Activated naive CD4-positive, alpha-beta T cell treated with anti-CD3 and anti-CD28 coated beads, Interleukin-2, amount 10 ng/mL, durations not matched to agents 7 days and 5 days (primary cell): ENCODE measurements around the gene ZEB2.

Experiments
- CTCF ChIA-PET: fragments of 350-600 bp; sonication (Branson Sonifier 250); formaldehyde crosslinking; loops from one replicate; lab custom pipeline; 2021; ENCODE audit warnings: antibody characterized with exemption; lab: Charles Lee
- DNase-seq: peaks from one replicate; pipeline ENCODE4 v3.0.0-alpha.2; 2020
- H3K27ac Mint-ChIP-seq: one replicate; pipeline ENCODE4 v1.8.0; 2021; ENCODE audit warnings: mild to moderate bottlenecking, moderate library complexity, mixed read lengths
- H3K27me3 Mint-ChIP-seq: one replicate; pipeline ENCODE4 v1.8.0; 2021; ENCODE audit warnings: mild to moderate bottlenecking, mixed read lengths
- H3K36me3 Mint-ChIP-seq: one replicate; pipeline ENCODE4 v1.8.0; 2021; ENCODE audit warnings: mixed read lengths
- H3K4me1 Mint-ChIP-seq: one replicate; pipeline ENCODE4 v1.8.0; 2021; ENCODE audit warnings: mixed read lengths
- H3K4me3 Mint-ChIP-seq: one replicate; pipeline ENCODE4 v1.8.0; 2021; ENCODE audit warnings: mild to moderate bottlenecking, moderate library complexity, mixed read lengths
- H3K9me3 Mint-ChIP-seq: one replicate; pipeline ENCODE4 v1.8.0; 2021; ENCODE audit warnings: mixed read lengths

The ZEB2 gene

DNA sequence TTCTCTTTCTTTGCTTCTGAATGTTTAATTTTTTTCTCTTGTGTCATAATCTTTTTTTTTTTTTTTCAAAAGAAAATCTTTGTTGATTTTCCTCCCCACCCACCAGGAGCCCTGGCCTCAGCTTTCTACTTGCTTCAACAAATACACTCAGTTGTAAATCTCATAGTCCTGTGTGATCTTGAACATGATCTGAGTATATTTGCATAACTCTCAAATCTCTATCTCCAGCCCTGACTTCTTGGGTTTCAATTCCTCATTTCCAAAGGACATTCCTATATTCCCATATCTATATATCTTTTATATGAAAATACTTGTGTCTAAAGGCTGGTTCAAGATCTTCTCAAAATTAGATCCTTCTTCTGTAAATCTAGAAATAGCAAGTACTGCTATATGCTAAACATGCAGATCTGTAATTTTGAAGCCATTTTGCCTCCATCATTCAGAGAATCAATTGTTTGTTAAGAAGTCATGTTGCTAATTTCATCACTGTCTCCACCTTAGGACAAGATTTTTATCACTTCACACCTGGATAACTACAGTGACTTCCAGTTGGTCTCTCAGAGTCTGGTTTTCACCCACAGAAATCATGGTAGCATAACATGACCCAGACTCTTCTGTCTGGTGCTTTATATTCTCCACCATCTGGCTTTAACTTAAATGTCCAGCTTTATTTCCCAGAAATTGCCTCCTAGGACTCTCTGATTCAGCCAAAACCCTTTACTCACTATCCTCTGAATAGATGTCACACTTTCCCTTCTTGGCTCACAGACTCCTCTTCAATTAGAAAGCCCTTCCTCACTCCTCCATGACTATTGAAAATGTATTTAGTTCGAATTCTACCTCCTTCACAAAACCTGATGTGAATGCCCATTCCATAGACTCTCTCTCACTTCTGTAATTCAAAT is 98.1 kb downstream of the ZEB2 start:
- Mint-ChIP-seq H3K27me3 (peaks cover 5% of the 10 kb centered on the region), H3K4me1 (no peaks in the 10 kb centered on the region), H3K27ac (no peak overlapping the region), H3K36me3 (no peaks in the 10 kb centered on the region), H3K9me3 (peaks cover 3% of the 10 kb centered on the region), H3K4me3 (no peak overlapping the region)
- DNase-seq, result no peak
- CTCF ChIA-PET, result no interaction called here

DNA sequence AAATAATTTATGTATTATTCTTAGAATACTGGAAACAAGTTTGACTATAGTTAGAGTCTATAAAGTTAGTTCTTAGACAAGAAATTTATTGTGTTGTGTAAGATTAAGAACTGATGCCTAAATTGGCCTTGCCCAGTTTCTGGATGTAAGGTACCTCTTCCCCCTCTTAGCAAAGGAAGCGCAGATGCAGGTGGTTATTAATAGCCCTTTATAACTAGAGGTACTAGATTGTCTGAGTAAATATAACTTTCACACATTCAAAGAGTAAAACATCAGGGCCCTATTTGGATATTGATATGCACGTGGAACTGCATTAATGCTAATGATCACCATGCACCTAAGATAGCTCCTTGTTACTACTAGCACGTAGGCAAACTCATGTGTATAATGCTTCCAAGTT is 100.7 kb downstream of the ZEB2 start:
- no peak overlapping the region for H3K27ac Mint-ChIP-seq
- H3K27me3 Mint-ChIP-seq, result peaks cover 5% of the 10 kb centered on the region
- peaks cover 3% of the 10 kb centered on the region for H3K9me3 Mint-ChIP-seq
- no peaks in the 10 kb centered on the region for H3K36me3 Mint-ChIP-seq
- no peaks in the 10 kb centered on the region for H3K4me1 Mint-ChIP-seq
- DNase-seq, result no peak
- no peak overlapping the region for H3K4me3 Mint-ChIP-seq
- CTCF ChIA-PET, result no interaction called here

DNA sequence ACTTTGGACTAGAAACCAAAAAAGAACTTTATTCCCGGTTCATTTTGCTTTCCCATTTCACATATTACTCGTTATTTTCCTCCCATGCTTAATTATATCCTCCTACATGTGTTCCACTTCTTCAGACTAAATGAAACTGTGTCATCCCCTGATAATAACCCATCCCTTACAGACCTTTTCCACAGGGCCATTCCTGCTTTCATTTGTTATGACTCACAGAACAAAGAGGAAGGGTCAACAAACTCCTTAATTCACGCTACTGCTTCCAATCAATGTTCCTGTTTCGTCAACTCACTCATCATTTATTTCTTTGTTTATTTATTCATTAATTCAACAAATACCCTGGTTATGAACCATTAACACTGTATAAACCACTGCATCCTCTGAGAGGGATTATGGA is 104.5 kb downstream of the ZEB2 start:
- H3K27me3 Mint-ChIP-seq, result peaks cover under 1% of the 10 kb centered on the region
- no peaks in the 10 kb centered on the region for H3K36me3 Mint-ChIP-seq
- CTCF ChIA-PET, result no interaction called here
- H3K27ac Mint-ChIP-seq, result no peak overlapping the region
- H3K4me3 Mint-ChIP-seq, result no peak overlapping the region
- DNase-seq, result no peak
- H3K4me1 Mint-ChIP-seq, result no peaks in the 10 kb centered on the region
- peaks cover 3% of the 10 kb centered on the region for H3K9me3 Mint-ChIP-seq

DNA sequence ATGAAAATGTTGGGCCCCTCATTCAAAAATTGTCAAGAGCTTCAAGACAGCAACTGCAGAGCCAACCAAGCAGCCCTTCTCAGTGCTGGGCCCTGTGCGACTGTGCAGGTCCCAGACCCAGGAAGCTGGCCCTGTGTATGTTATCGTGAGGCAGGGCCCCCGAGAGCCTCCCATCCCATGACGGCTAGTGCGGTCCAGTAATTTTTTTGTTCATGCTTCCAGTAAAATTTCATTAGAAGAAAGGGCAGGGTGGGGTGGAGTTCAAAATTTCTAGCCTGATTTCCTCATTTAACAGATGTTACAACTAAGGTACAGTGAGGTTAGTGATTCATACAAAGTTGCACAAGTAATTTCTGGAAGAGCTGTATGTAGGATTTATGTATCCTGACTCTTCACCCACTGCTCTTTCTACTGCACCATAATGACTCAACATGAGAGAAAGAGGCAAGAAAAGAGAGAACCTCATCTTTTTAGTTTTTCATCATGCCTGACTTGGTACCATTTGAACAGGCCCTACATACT is 105.5 kb downstream of the ZEB2 start:
- Mint-ChIP-seq H3K27me3 (no peaks in the 10 kb centered on the region), H3K27ac (no peak overlapping the region), H3K36me3 (no peaks in the 10 kb centered on the region), H3K9me3 (peaks cover 3% of the 10 kb centered on the region), H3K4me3 (no peak overlapping the region), H3K4me1 (no peaks in the 10 kb centered on the region)
- DNase-seq, result no peak
- CTCF ChIA-PET, result no interaction called here

DNA sequence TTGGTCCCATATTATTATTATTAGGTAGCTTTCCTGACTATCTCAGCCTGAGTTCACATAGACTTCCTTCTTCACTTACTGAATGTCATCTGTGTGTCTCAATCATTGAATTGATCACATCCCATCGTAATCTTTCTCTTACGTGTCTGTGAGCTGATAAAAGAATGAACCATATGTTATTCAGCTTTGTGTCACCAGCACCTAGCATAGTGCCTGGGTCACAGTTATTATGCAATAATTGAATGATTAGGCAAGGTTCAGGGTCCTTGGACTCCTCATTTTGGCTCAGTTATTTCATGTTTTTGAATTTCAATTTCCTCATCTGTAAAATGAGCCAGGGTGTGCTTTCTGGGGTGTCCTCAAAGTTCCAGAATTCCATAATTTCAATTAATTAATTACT is 107.2 kb downstream of the ZEB2 start:
- H3K36me3 Mint-ChIP-seq, result no peaks in the 10 kb centered on the region
- H3K4me3 Mint-ChIP-seq, result no peak overlapping the region
- no peak overlapping the region for H3K27ac Mint-ChIP-seq
- CTCF ChIA-PET, result no interaction called here
- no peaks in the 10 kb centered on the region for H3K4me1 Mint-ChIP-seq
- H3K27me3 Mint-ChIP-seq, result no peaks in the 10 kb centered on the region
- no peak for DNase-seq
- peaks cover 3% of the 10 kb centered on the region for H3K9me3 Mint-ChIP-seq

DNA sequence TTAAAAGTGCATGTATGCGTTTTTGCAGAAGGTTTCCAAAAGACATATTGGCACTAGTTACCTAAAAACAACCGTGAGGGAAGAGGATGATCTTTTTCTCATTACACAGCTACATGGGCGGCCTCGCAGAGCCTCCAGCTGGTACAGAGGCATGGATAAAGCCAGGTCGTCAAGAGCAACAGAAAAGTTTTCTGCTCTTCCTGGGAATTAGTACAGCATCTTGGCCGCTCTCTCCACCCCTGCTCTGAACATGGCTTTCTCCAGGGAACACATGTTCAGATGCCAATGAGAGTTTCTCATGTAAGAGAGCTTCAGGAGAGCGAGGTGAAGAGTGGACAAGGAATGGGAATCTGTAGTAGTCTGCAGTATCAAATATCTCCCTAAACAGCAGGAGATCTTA is 108.4 kb downstream of the ZEB2 start:
- DNase-seq, result no peak
- Mint-ChIP-seq H3K27ac (no peak overlapping the region), H3K9me3 (no peaks in the 10 kb centered on the region), H3K4me1 (no peaks in the 10 kb centered on the region), H3K27me3 (peaks cover under 1% of the 10 kb centered on the region), H3K36me3 (no peaks in the 10 kb centered on the region), H3K4me3 (no peak overlapping the region)
- CTCF ChIA-PET, result no interaction called here

DNA sequence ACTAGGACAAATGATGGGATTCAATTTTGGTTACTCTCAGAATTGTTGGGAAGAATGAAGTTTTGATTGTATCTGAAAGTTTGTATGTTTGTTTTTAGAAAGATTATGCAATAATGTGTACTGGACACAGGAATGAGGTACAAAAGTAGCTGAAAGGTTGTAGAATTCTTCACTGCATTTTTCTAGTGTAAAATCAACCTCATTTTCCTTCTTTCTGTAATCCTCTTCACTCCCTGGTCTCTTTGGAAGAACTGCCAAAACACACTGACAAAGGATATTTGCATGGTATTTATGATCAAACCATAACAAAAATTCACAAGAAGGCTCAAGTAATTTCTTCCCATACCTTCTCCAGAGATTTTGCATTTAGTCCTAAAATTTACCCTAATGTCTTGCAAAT is 110.7 kb downstream of the ZEB2 start:
- no peak overlapping the region for H3K4me3 Mint-ChIP-seq
- H3K4me1 Mint-ChIP-seq, result no peaks in the 10 kb centered on the region
- no peak for DNase-seq
- H3K27me3 Mint-ChIP-seq, result peaks cover 3% of the 10 kb centered on the region
- no peaks in the 10 kb centered on the region for H3K36me3 Mint-ChIP-seq
- no peaks in the 10 kb centered on the region for H3K9me3 Mint-ChIP-seq
- no peak overlapping the region for H3K27ac Mint-ChIP-seq
- CTCF ChIA-PET, result no interaction called here

DNA sequence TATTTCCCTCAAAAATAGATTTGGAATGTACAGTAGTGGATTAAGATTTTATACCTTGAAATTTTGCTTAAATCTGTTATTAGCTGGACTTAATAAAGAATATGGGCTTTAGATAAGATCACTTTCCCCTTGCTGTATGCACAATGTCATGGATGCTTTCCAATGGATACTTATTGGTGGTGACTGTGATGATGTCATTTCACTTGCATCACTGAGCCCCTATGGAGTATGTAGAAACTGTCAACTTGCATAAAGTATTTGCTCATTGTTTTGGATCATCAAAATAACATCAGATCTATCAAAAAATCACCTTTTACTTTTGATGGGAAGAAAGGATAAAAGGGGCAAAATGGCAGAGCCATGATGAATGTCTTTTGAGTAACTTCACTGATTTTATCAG is 112.7 kb downstream of the ZEB2 start:
- CTCF ChIA-PET, result no interaction called here
- Mint-ChIP-seq H3K36me3 (no peaks in the 10 kb centered on the region), H3K27ac (no peak overlapping the region), H3K9me3 (no peaks in the 10 kb centered on the region), H3K4me3 (no peak overlapping the region), H3K27me3 (peaks cover 3% of the 10 kb centered on the region), H3K4me1 (no peaks in the 10 kb centered on the region)
- no peak for DNase-seq

DNA sequence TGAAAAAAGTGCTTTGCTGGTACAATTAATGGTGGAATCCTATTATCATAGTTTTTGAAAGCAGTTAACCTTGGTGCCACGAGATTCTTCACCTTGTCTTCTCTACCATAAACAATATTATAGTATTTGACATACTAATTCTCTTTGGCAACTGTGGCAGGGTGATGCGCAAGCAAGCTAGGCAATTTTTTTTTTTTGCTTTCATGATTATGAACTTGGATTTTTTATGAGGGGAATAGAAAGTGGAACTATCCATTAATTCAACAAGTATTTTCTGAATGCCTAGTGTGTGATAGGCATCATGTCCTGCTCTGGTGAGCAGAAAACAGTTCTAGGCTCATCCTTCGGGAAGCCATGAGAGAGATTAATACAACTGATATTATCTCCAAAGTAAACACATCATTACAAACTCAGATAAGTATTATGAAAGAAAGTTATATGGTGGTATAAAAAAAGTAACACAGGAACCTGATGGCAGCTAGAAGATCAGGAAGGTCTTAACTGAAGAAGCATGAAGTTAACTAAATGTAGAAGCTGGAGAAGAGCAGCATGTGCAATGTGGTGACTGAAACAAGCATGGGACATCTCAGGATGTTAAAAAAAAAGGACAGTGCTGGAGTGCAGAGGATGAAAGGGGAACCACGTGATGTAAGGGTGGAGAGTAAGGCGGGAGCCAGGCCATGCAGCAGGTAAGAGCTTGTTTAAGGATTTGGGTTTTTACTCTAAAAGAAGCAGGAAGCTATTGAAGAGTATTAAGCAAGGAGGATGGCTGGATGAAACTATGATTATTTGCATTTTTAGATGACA is 113.7 kb downstream of the ZEB2 start:
- Mint-ChIP-seq H3K36me3 (no peaks in the 10 kb centered on the region), H3K27ac (no peak overlapping the region), H3K4me3 (no peak overlapping the region), H3K4me1 (no peaks in the 10 kb centered on the region), H3K27me3 (peaks cover 3% of the 10 kb centered on the region), H3K9me3 (no peaks in the 10 kb centered on the region)
- CTCF ChIA-PET, result no interaction called here
- no peak for DNase-seq

DNA sequence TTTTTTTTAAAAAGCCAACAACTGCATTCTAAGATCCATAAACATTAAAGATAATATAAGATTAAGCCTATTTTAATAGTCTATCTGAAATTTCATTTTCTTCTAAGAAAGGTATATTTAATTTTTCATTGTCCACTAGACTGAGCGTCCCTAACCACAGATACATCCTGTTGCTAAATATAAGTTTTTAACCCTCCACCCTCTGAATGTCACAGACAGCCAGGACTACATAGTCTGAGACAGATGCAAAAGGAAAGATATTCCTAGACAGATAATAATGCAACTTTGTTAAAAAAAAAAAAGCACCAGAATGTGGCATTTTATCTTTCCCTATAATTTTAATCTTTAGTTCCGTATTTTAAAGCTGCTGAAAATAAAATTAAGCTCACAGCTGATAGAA is 114.6 kb downstream of the ZEB2 start:
- Mint-ChIP-seq H3K27ac (no peak overlapping the region), H3K4me1 (no peaks in the 10 kb centered on the region), H3K4me3 (no peak overlapping the region), H3K27me3 (peaks cover 3% of the 10 kb centered on the region), H3K9me3 (no peaks in the 10 kb centered on the region), H3K36me3 (no peaks in the 10 kb centered on the region)
- CTCF ChIA-PET, result no interaction called here
- DNase-seq, result no peak

DNA sequence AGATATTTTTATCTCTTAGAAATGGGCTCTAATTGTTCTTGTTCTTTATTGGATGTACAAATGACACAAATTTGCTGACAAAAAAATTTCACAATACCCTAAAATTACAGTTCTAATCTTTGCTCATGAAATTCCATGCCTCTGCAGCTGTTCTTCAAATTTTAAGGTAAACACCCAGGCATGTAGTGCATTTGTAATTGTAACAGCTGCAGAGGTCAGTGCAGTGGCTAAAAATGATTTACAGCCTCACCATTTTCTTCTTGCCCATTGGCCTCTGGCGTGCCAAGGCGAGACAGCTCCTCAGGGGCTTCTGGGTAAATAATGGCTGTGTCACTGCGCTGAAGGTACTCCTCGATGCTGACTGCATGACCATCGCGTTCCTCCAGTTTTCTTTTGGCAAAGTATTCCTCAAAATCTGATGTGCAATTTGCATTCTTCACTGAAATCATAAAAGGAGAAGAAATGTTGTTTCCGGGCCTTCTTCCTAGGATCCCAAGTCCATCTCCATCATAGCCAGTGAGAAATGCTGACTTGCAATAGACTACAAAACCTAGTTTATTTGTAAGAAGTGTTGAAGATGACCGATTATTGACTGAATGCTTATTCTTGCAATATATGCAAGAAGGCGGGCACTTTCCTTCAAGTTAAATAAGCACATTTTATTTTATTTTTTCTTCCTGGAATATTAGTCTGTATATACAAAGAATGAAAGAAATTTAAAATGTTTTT is 115.2 kb downstream of the ZEB2 start:
- H3K9me3 Mint-ChIP-seq, result no peaks in the 10 kb centered on the region
- DNase-seq, result no peak
- H3K4me1 Mint-ChIP-seq, result no peaks in the 10 kb centered on the region
- no peaks in the 10 kb centered on the region for H3K36me3 Mint-ChIP-seq
- no peak overlapping the region for H3K4me3 Mint-ChIP-seq
- H3K27ac Mint-ChIP-seq, result no peak overlapping the region
- peaks cover 3% of the 10 kb centered on the region for H3K27me3 Mint-ChIP-seq
- CTCF ChIA-PET, result no interaction called here

DNA sequence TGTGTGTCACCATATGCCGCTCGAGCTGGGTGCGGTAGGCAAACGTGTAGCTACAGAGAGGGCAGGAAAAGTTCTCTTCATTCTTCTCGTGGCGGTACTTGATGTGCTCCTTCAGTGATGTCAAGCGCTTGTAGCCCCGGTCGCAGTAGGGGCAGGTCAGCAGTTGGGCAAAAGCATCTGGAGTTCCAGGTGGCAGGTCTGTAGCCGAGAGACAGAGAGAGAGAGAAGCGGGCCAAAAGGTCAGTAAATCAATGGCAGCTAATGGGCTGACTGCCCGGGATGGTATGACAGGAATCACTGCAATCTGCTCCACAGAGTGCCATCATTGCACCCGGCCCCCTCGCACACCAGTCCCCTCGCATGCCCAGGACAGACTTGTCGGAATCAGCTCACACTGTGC is 116.0 kb downstream of the ZEB2 start:
- peaks cover 3% of the 10 kb centered on the region for H3K27me3 Mint-ChIP-seq
- H3K27ac Mint-ChIP-seq, result no peak overlapping the region
- H3K36me3 Mint-ChIP-seq, result no peaks in the 10 kb centered on the region
- no peak for DNase-seq
- no peaks in the 10 kb centered on the region for H3K9me3 Mint-ChIP-seq
- no peaks in the 10 kb centered on the region for H3K4me1 Mint-ChIP-seq
- CTCF ChIA-PET, result interaction anchor here (0.8 kb wide), 1 partner anchor 11 kb away, joined by 3 read pairs; no protein-coding TSS in a partner anchor
- no peak overlapping the region for H3K4me3 Mint-ChIP-seq

DNA sequence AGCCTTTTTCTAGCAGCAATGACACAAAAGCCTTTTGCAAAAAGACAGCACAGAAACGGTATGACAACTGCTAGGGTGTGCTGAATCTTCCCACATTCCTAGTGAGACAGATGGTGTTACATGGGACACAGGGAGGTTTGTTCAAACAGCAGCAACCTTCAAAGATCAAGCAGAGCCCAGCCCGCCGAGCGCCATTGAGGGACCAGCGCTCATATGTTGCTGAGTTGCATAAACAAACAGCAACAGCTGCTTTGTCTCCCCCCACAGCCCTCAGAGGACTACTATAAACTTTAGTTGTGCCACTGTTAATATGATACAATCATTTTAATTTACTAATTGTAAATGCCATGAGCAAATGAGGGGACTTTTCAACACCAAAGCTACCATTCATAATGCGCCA is 117.7 kb downstream of the ZEB2 start:
- no peak for DNase-seq
- peaks cover 3% of the 10 kb centered on the region for H3K27me3 Mint-ChIP-seq
- H3K27ac Mint-ChIP-seq, result no peak overlapping the region
- CTCF ChIA-PET, result no interaction called here
- no peaks in the 10 kb centered on the region for H3K36me3 Mint-ChIP-seq
- no peaks in the 10 kb centered on the region for H3K9me3 Mint-ChIP-seq
- H3K4me1 Mint-ChIP-seq, result no peaks in the 10 kb centered on the region
- no peak overlapping the region for H3K4me3 Mint-ChIP-seq

DNA sequence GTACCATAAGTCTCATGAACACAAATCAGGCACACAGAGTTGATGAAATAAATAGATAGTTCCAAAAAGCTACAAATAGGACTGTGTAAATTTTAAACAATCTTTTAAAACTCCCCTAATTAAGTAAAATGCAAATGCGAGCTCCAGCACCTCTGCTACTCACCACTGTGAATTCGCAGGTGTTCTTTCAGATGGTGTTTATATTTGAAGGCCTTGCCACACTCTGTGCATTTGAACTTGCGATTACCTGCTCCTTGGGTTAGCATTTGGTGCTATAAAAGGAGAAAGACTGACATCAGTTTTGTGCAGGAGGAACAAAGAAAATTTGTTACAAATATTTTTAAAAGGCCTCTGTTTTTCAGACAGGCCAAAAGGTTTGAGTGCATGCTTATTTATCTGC is 118.9 kb downstream of the ZEB2 start:
- Mint-ChIP-seq H3K36me3 (no peaks in the 10 kb centered on the region), H3K27me3 (no peaks in the 10 kb centered on the region)
- CTCF ChIA-PET, result no interaction called here

More for the DNA sequence above, 118.9 kb downstream of the ZEB2 start:
- no peaks in the 10 kb centered on the region for H3K4me1 Mint-ChIP-seq
- no peaks in the 10 kb centered on the region for H3K9me3 Mint-ChIP-seq
- no peak overlapping the region for H3K27ac Mint-ChIP-seq
- H3K4me3 Mint-ChIP-seq, result no peak overlapping the region
- DNase-seq, result no peak
